ENCODE results near the gene IST1.

The IST1 gene

GRCh38 chr16:71956486-71956885 is 61.2 kb downstream of the IST1 start:
- no peak for TF ChIP-seq FOXM1 (IDR thresholded peaks at IDR 0.05; ENCODE audit: borderline replicate concordance, low read depth)
- TF ChIP-seq REST (IDR thresholded peaks at IDR 0.05; ENCODE audit: low read depth) = no peak
- TF ChIP-seq YY1 (IDR thresholded peaks at IDR 0.05; ENCODE audit: low read depth) = no peak
- no peak for TF ChIP-seq EGR1 (IDR thresholded peaks at IDR 0.05)
- no peak for TF ChIP-seq USF1 (IDR thresholded peaks at IDR 0.05)
- TF ChIP-seq ZBTB7A (IDR thresholded peaks at IDR 0.05; ENCODE audit: low read depth) = no peak
- no peak for TF ChIP-seq TCF12 (IDR thresholded peaks at IDR 0.05; ENCODE audit: low read depth)
- TF ChIP-seq NFIC (IDR thresholded peaks at IDR 0.05) = no peak
- TF ChIP-seq TEAD4 (IDR thresholded peaks at IDR 0.05) = no peak
- TF ChIP-seq CEBPB (IDR thresholded peaks at IDR 0.05) = no peak
- no peak for TF ChIP-seq RAD21 (IDR thresholded peaks at IDR 0.05; ENCODE audit: low read depth)
- no peak for TF ChIP-seq MAX (IDR thresholded peaks at IDR 0.05)
- no peak for TF ChIP-seq CREB1 (IDR thresholded peaks at IDR 0.05; ENCODE audit: low read depth)
- TF ChIP-seq TAF1 (IDR thresholded peaks at IDR 0.05; ENCODE audit: low read depth) = no peak
- no peak for TF ChIP-seq EP300 (IDR thresholded peaks at IDR 0.05; ENCODE audit: borderline replicate concordance)

GRCh38 chr16:71961066-71962039 is 66.0 kb downstream of the IST1 start:
- TF ChIP-seq TEAD4 (IDR thresholded peaks at IDR 0.05) (no peak), CEBPB (IDR thresholded peaks at IDR 0.05) (no peak), RAD21 (IDR thresholded peaks at IDR 0.05; ENCODE audit: low read depth) (peak; percentile 96), YY1 (IDR thresholded peaks at IDR 0.05; ENCODE audit: low read depth) (no peak), CREB1 (IDR thresholded peaks at IDR 0.05; ENCODE audit: low read depth) (no peak), TAF1 (IDR thresholded peaks at IDR 0.05; ENCODE audit: low read depth) (no peak), EGR1 (IDR thresholded peaks at IDR 0.05) (no peak), USF1 (IDR thresholded peaks at IDR 0.05) (no peak), REST (IDR thresholded peaks at IDR 0.05; ENCODE audit: low read depth) (no peak)

- TF ChIP-seq NFIC (IDR thresholded peaks at IDR 0.05) = no peak
- TF ChIP-seq CEBPB (IDR thresholded peaks at IDR 0.05) = no peak
- no peak for TF ChIP-seq MAX (IDR thresholded peaks at IDR 0.05)
- no peak for TF ChIP-seq EGR1 (IDR thresholded peaks at IDR 0.05)
- no peak for TF ChIP-seq ZBTB7A (IDR thresholded peaks at IDR 0.05; ENCODE audit: low read depth)
- no peak for TF ChIP-seq USF1 (IDR thresholded peaks at IDR 0.05)
- TF ChIP-seq TAF1 (IDR thresholded peaks at IDR 0.05; ENCODE audit: low read depth) = no peak
- no peak for TF ChIP-seq YY1 (IDR thresholded peaks at IDR 0.05; ENCODE audit: low read depth)
- TF ChIP-seq TEAD4 (IDR thresholded peaks at IDR 0.05) = no peak
- TF ChIP-seq EP300 (IDR thresholded peaks at IDR 0.05; ENCODE audit: borderline replicate concordance) = no peak
- TF ChIP-seq CREB1 (IDR thresholded peaks at IDR 0.05; ENCODE audit: low read depth) = no peak
Measured at GRCh38 chr16:71963125-71963875, 68.0 kb downstream of the IST1 start.

GRCh38 chr16:71965223-71965622 is 69.9 kb downstream of the IST1 start:
- TF ChIP-seq USF1 (IDR thresholded peaks at IDR 0.05) = no peak
- no peak for TF ChIP-seq EGR1 (IDR thresholded peaks at IDR 0.05)
- no peak for TF ChIP-seq ZBTB7A (IDR thresholded peaks at IDR 0.05; ENCODE audit: low read depth)
- no peak for TF ChIP-seq CREB1 (IDR thresholded peaks at IDR 0.05; ENCODE audit: low read depth)
- TF ChIP-seq CEBPB (IDR thresholded peaks at IDR 0.05) = no peak
- TF ChIP-seq RAD21 (IDR thresholded peaks at IDR 0.05; ENCODE audit: low read depth) = no peak
- TF ChIP-seq YY1 (IDR thresholded peaks at IDR 0.05; ENCODE audit: low read depth) = no peak
- TF ChIP-seq REST (IDR thresholded peaks at IDR 0.05; ENCODE audit: low read depth) = no peak
- no peak for TF ChIP-seq NFIC (IDR thresholded peaks at IDR 0.05)
- no peak for TF ChIP-seq FOXM1 (IDR thresholded peaks at IDR 0.05; ENCODE audit: borderline replicate concordance, low read depth)
- no peak for TF ChIP-seq EP300 (IDR thresholded peaks at IDR 0.05; ENCODE audit: borderline replicate concordance)
- no peak for TF ChIP-seq TCF12 (IDR thresholded peaks at IDR 0.05; ENCODE audit: low read depth)
- TF ChIP-seq MAX (IDR thresholded peaks at IDR 0.05) = no peak
- no peak for TF ChIP-seq TEAD4 (IDR thresholded peaks at IDR 0.05)
- TF ChIP-seq TAF1 (IDR thresholded peaks at IDR 0.05; ENCODE audit: low read depth) = no peak
